ENCODE data around the gene CCDC33.

The CCDC33 gene

GRCh38 chr15:74209560-74209958 lies 26.6 kb upstream of the CCDC33 start:
- no peak for DNase-seq

- no peak for DNase-seq
Measured at GRCh38 chr15:74209997-74210671, 26.0 kb upstream of the CCDC33 start.

- DNase-seq, result no peak
Measured at GRCh38 chr15:74210729-74211128, 25.4 kb upstream of the CCDC33 start.

GRCh38 chr15:74211656-74212055 lies 24.5 kb upstream of the CCDC33 start:
- DNase-seq, result no peak

GRCh38 chr15:74212494-74212893 lies 23.6 kb upstream of the CCDC33 start:
- DNase-seq, result no peak

- no peak for DNase-seq
Measured at GRCh38 chr15:74213858-74214284, 22.3 kb upstream of the CCDC33 start.

- DNase-seq, result no peak
Measured at GRCh38 chr15:74214324-74215021, 21.7 kb upstream of the CCDC33 start.

GRCh38 chr15:74215958-74216357 lies 20.2 kb upstream of the CCDC33 start:
- no peak for DNase-seq

GRCh38 chr15:74216949-74217348 lies 19.2 kb upstream of the CCDC33 start:
- DNase-seq, result no peak

- DNase-seq, result no peak
Measured at GRCh38 chr15:74217907-74218885, 17.9 kb upstream of the CCDC33 start.

- DNase-seq, result no peak
Measured at GRCh38 chr15:74220475-74221248, 15.5 kb upstream of the CCDC33 start.

- DNase-seq, result no peak
Measured at GRCh38 chr15:74221399-74222239, 14.5 kb upstream of the CCDC33 start.

- DNase-seq, result no peak
Measured at GRCh38 chr15:74222240-74223119, 13.6 kb upstream of the CCDC33 start.

GRCh38 chr15:74225928-74226327 lies 10.2 kb upstream of the CCDC33 start:
- no peak for DNase-seq

GRCh38 chr15:74226761-74227540 lies 9.2 kb upstream of the CCDC33 start:
- no peak for DNase-seq

GRCh38 chr15:74227968-74228722 lies 8.0 kb upstream of the CCDC33 start:
- DNase-seq, result no peak

GRCh38 chr15:74228723-74229081 lies 7.4 kb upstream of the CCDC33 start:
- DNase-seq, result no peak

- no peak for DNase-seq
Measured at GRCh38 chr15:74229686-74230085, 6.4 kb upstream of the CCDC33 start.

GRCh38 chr15:74231475-74231874 lies 4.7 kb upstream of the CCDC33 start:
- DNase-seq, result no peak
